GM12864 (cell line): ENCODE results near the gene GADD45GIP1.
A peak's percentile ranks its signal among the peaks of the same experiment; 100 is the strongest.

ENCODE experiments used
- DNase-seq: peaks from one replicate; pipeline ENCODE4 v3.0.0-alpha.2; 2011; ENCODE audit warnings: low read depth
- H3K4me3 ChIP-seq: 2 replicates; pipeline ENCODE4 v1.5.1; 2011; ENCODE audit warnings: mild to moderate bottlenecking, low read depth, low read length, control low read depth
- CTCF ChIP-seq: IDR thresholded peaks from 2 replicates; pipeline ENCODE4 v1.5.1; 2011; ENCODE audit warnings: low read depth, mild to moderate bottlenecking, moderate library complexity, low read length, control low read depth, inconsistent platforms; ENCODE audit errors: missing control alignments

GADD45GIP1 gene

DNA sequence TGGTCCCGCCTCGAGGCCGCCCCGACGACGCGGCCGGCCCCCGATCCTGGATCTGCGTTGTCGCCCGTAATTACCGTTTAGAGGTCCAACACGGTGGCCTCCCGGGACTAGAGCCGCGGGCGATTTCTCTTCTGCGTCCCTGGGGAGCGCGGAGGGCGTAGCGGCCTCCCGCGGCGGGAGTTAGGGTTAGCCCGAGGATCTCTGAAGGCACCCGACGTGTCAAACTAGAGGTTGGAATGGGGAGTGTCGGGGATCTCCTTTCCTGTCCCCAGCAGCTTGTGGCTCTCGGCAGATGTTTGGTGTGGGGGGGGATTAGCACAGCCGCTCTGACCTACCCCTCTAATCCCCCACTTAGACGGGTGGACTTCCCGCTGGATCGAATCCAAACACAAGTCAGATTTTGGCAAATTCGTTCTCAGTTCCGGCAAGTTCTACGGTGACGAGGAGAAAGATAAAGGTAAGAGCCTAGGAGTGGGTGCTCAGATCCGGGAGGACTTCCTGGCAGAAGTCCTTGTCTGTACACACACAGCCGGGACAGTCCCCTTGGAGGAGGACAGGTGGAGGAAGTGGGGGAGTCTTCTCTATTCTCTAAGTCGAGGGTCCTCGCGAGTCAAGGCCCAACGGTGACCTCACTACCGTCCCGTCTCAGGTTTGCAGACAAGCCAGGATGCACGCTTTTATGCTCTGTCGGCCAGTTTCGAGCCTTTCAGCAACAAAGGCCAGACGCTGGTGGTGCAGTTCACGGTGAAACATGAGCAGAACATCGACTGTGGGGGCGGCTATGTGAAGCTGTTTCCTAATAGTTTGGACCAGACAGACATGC, 18.0 kb downstream of the GADD45GIP1 start:
- H3K4me3 ChIP-seq = peak overlapping the region; percentile 81
- no peak for DNase-seq
- no peak for TF ChIP-seq CTCF

DNA sequence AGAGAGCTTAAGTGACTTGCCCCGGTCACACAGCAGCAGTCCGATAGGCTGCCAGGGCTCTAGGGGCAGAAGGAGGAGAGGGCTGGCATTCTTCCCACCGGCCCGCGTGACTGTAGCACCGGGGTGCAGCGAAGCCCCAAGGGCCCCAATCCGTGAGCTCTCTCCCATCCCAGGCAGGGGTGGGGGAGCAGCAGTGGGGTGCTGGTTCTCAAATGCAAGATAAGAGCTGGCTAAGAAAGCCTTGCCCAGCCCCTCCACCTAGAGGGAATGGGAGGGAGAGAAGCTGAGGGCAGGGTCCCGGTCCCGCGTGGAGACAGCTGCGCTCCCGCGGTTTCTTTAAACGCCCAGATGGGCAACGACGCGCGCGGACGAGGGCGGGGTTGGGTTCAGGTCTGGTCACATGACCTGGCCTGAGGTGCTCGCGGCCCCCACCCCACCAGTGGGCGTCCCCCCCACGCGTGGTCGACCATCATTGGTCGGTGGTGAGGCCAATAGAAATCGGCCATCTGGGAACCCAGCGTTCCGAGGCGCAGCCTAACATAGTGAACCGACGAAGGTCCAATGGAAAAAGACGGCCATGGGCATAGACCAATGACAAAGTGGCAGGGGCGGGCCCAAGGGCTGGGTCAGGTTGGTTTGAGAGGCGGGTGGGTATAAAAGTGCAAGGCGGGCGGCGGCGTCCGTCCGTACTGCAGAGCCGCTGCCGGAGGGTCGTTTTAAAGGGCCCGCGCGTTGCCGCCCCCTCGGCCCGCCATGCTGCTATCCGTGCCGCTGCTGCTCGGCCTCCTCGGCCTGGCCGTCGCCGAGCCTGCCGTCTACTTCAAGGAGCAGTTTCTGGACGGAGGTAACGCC, 18.9 kb downstream of the GADD45GIP1 start, which contains the start of gene CALR:
Gene CALR, plus strand, starts transcription at position 683 of the 852 bp plus-strand sequence. Its CDS starts 71 bp downstream, at position 754.
- peak within 1 kb of the TSS; percentile 81 for H3K4me3 ChIP-seq
- no peak for TF ChIP-seq CTCF
- DNase-seq = peak; percentile 99

- no peak for TF ChIP-seq CTCF
- H3K4me3 ChIP-seq = peak overlapping the region; percentile 81
- DNase-seq = no peak
These were observed 19.7 kb downstream of the GADD45GIP1 start for GRCh38 chr19:12937093-12937926.

- TF ChIP-seq CTCF = no peak
- H3K4me3 ChIP-seq = no peak overlapping the region
- DNase-seq = no peak
These were observed 20.4 kb downstream of the GADD45GIP1 start for GRCh38 chr19:12936582-12936981.

DNA sequence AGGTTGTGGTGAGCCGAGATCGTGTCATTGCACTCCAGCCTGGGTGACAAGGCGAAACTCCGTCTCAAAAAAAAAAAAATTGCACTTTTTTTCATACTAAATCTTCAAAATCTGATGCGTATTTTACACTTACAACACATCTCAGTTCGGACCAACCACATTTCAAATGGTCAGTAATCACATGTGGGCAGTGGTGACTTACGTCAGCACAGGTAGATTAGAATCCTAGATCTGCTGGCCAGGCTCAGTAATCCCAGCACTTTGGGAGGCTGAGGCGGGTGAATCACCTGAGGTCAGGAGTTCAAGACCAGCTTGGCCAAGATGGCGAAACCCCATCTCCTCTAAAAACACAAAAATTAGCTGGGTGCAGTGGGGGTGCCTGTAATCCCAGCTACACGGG, 22.0 kb downstream of the GADD45GIP1 start:
- DNase-seq = no peak
- no peak for TF ChIP-seq CTCF
- no peak overlapping the region for H3K4me3 ChIP-seq

GRCh38 chr19:12933287-12934072, 23.5 kb downstream of the GADD45GIP1 start, which contains the start of gene FARSA:
TSS of gene FARSA (minus strand) at chr19:12933711. CDS start at chr19:12933696, 15 bp downstream.
- peak within 1 kb of the TSS; percentile 83 for H3K4me3 ChIP-seq
- DNase-seq = peak; percentile 86
- no peak for TF ChIP-seq CTCF
